A673 (cell line): ENCODE results near the gene TTL.

Experiments
- CTCF ChIP-seq: fragments of 300-800, 200-600 bp; sonication (generic); conservative IDR thresholded peaks from 2 replicates; pipeline ENCODE4 v1.5.1; 2017; ENCODE audit warnings: low read depth, mild to moderate bottlenecking, antibody characterized with exemption, low read length, moderate library complexity, mixed read lengths
- EZH2 ChIP-seq: fragments of 200-600 bp; sonication (generic); IDR thresholded peaks from 2 replicates; pipeline ENCODE4 v1.6.1; 2017; ENCODE audit warnings: borderline replicate concordance, low read depth, mild to moderate bottlenecking, mixed read lengths, antibody characterized with exemption, low read length; ENCODE audit not compliant: poor library complexity, severe bottlenecking

GRCh38 chr2:112462178-112462577 lies 19.8 kb upstream of the TTL start:
- TF ChIP-seq CTCF (no peak), EZH2 (no peak)
